Ishikawa (cell line): ENCODE data around the gene C1QTNF3.

Source experiments
- CEBPB ChIP-seq: IDR thresholded peaks from 2 replicates; pipeline ENCODE4 v1.6.1; 2012
- CREB1 ChIP-seq: IDR thresholded peaks from 2 replicates; pipeline ENCODE4 v1.6.1; 2012; ENCODE audit warnings: low read depth
- EGR1 ChIP-seq: IDR thresholded peaks from 2 replicates; pipeline ENCODE4 v1.6.1; 2012
- EP300 ChIP-seq: IDR thresholded peaks from 2 replicates; pipeline ENCODE4 v1.6.1; 2012; ENCODE audit warnings: borderline replicate concordance
- MAX ChIP-seq: IDR thresholded peaks from 2 replicates; pipeline ENCODE4 v1.6.1; 2012
- TAF1 ChIP-seq: IDR thresholded peaks from 2 replicates; pipeline ENCODE4 v1.6.1; 2012; ENCODE audit warnings: low read depth, mild to moderate bottlenecking
- USF1 ChIP-seq: IDR thresholded peaks from 2 replicates; pipeline ENCODE4 v1.6.1; 2012
- YY1 ChIP-seq: IDR thresholded peaks from 2 replicates; pipeline ENCODE4 v1.6.1; 2012; ENCODE audit warnings: low read depth
- ZBTB7A ChIP-seq: IDR thresholded peaks from 2 replicates; pipeline ENCODE4 v1.6.1; 2012; ENCODE audit warnings: low read depth
- TF ChIP-seq, protein P1 (sequence below): IDR thresholded peaks from 2 replicates; pipeline ENCODE4 v1.6.1; 2012; ENCODE audit warnings: low read depth, mild to moderate bottlenecking

DNA sequence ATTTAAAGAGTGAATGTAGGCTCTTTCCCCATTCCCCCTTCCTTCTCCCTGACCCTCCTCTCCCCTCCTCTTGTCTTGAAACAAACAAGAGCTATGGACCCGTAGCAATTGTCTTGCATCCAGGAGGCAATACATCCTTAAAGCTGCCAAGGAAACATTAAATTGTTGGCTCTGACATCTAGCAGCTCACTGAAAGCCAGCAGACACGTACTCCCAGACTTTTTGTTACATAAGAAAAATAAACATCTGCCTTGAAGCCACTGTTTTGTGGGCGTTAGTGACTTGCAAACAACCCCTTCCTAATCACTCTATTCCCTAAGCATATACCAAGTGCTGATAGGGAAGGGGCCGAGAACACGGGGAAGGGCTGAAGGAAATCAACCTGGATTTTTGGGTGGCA, 67.2 kb downstream of the C1QTNF3 start:
- TF ChIP-seq CEBPB (no peak), TAF1 (no peak), MAX (no peak), CREB1 (no peak), USF1 (no peak), ZBTB7A (no peak), YY1 (no peak), EP300 (no peak), EGR1 (no peak)
- TF ChIP-seq, protein P1, sequence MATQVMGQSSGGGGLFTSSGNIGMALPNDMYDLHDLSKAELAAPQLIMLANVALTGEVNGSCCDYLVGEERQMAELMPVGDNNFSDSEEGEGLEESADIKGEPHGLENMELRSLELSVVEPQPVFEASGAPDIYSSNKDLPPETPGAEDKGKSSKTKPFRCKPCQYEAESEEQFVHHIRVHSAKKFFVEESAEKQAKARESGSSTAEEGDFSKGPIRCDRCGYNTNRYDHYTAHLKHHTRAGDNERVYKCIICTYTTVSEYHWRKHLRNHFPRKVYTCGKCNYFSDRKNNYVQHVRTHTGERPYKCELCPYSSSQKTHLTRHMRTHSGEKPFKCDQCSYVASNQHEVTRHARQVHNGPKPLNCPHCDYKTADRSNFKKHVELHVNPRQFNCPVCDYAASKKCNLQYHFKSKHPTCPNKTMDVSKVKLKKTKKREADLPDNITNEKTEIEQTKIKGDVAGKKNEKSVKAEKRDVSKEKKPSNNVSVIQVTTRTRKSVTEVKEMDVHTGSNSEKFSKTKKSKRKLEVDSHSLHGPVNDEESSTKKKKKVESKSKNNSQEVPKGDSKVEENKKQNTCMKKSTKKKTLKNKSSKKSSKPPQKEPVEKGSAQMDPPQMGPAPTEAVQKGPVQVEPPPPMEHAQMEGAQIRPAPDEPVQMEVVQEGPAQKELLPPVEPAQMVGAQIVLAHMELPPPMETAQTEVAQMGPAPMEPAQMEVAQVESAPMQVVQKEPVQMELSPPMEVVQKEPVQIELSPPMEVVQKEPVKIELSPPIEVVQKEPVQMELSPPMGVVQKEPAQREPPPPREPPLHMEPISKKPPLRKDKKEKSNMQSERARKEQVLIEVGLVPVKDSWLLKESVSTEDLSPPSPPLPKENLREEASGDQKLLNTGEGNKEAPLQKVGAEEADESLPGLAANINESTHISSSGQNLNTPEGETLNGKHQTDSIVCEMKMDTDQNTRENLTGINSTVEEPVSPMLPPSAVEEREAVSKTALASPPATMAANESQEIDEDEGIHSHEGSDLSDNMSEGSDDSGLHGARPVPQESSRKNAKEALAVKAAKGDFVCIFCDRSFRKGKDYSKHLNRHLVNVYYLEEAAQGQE = no peak
